ENCODE data around the gene NUP214. TPM values are rescaled to one million over a fixed set of nuclear protein-coding genes. Genes with fewer than 3 reads are reported as not detected.

NUP214 gene
- total and polyA plus RNA-seq, 2 of the 8 experiments (the other 6 are each of a cell fraction or from before 2014, with no cell fraction given): 28.6 to 50.2 TPM

DNA sequence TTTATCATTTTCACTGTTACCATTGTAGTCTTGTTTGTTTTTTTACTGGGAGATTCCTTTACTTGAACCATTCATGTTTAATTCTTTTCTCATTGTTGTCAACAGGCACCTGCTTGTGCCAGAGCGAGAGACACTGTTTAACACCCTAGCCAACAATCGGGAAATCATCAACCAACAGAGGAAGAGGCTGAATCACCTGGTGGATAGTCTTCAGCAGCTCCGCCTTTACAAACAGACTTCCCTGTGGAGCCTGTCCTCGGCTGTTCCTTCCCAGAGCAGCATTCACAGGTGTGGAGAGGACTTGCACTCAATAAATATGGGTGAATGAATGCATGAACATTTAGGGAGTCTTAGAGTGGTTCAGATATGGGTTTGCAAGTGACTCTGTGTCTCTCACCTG is 37.5 kb downstream of the NUP214 start (continued):
- no peak for TF ChIP-seq FOSL1 (IDR thresholded peaks at IDR 0.05; ENCODE audit: insufficient read depth, low read depth, low read length)
- no peak for TF ChIP-seq GABPA (IDR thresholded peaks at IDR 0.05; ENCODE audit: borderline replicate concordance, insufficient read depth, low read length)
- no peak for TF ChIP-seq SIN3A (conservative IDR thresholded peaks at IDR 0.05 in 1 of 2, IDR thresholded peaks at IDR 0.05 in 1 of 2; ENCODE audit: low read depth in 1 of 2, low read length in 2 of 2)
- TF ChIP-seq ASH2L (IDR thresholded peaks at IDR 0.05; ENCODE audit: low read length): no peak
- no peak for TF ChIP-seq SIRT6 (IDR thresholded peaks at IDR 0.05; ENCODE audit: low read length)
- TF ChIP-seq JUN (IDR thresholded peaks at IDR 0.05; ENCODE audit: low read depth, low read length): no peak
- TF ChIP-seq, protein P1, sequence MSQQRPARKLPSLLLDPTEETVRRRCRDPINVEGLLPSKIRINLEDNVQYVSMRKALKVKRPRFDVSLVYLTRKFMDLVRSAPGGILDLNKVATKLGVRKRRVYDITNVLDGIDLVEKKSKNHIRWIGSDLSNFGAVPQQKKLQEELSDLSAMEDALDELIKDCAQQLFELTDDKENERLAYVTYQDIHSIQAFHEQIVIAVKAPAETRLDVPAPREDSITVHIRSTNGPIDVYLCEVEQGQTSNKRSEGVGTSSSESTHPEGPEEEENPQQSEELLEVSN (IDR thresholded peaks at IDR 0.05): no peak
- no peak for TF ChIP-seq CHD7 (IDR thresholded peaks at IDR 0.05; ENCODE audit: insufficient replicate concordance, low read length)

All from H1 (cell line).